ENCODE results near the gene POU2AF1.

Gene POU2AF1

GRCh38 chr11:111360150-111361043 lies 18.7 kb downstream of the POU2AF1 start:
- TF ChIP-seq CTCF (conservative IDR thresholded peaks at IDR 0.05) = no peak
- H3K27ac ChIP-seq = peak overlapping the region; percentile 7; the same call in 1 of the 2 replicates

DNA sequence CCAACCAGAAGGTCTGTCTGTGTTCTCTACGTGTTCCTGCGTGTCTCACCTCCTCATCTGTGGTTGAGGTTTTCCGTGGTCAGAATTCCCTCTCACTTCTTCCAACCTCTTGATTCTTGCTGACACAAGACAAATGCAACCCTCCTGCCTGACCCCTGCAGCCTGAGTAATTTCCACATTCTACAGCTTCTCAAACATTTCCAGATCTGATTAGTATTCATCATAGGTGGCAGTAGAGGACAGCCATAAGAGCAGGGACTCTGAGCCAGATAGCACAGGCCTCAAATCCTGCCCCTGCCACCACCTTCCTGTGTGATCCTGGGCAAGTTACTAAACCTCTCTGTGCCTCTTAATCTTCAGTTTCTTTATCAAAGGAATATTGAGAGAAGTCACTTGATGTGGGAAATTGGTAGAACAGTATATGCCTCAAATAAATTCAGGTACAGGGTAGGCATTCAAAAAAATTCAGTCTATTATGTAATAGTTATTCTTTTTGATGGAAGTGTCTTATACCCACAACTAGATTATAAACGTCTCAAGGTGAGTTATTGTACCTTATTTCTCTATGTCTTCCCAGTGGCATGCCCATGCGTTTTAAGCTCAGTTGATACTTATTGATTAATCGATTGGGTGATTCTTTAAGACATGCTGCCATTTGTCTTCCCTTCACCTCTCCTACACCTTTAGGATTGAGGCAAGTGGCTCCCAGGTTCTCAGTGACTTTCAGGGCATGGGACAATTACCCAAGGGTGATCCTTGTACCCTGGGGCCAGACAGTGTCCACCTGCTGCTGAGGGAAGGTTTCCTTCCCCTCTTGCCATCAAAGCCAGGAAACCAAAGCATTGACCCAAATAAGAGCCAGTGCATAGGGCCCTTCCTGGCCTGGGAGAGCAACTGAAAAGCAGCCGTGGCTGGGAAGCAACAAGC lies 19.6 kb downstream of the POU2AF1 start:
- TF ChIP-seq CTCF (conservative IDR thresholded peaks at IDR 0.05) = peak; percentile 29
- H3K27ac ChIP-seq = no peak overlapping the region; the same call in 1 of the 2 replicates

DNA sequence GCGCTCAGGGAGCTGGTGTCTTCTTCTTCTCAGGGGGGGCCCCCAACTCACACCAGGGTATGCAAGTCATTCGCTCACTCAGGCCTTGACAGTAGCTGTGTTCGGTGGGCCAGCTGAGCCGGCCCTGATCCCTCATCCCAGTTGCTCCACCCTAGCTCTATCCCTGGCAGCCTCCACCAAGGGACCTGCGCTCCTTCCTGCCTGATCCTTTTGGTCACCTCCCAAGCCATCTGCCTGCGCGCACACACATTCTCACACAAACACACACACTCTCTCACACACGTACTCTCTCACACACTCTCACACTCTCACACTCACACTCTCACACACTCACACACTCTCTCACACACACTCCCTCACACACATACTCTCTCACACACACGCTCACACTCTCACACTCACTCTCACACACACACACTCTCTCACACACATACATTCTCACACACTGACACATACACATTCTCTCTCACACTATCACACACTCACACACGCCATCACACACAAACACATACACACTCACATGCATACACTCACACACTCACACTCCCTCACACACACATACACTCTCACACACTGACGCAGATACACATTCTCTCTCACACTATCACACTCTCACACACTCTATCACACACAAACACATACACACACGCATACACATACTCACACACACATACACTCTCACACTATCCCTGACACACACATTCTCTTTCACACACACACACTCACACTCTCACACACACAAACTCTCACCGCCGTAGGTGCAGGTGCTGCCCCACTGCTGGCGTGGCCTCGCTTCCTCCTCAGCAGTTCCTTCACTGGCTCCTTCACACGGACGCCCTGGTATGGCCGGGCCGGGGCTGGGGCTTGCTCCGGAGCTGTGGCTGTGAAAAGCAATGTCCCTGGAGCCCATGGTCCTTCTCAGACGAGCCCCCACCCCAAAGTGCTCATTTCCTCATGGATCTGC lies 20.8 kb downstream of the POU2AF1 start:
- TF ChIP-seq CTCF (conservative IDR thresholded peaks at IDR 0.05) = no peak
- no peak overlapping the region for H3K27ac ChIP-seq

GRCh38 chr11:111357150-111358037 lies 21.7 kb downstream of the POU2AF1 start:
- no peak overlapping the region for H3K27ac ChIP-seq
- no peak for TF ChIP-seq CTCF (conservative IDR thresholded peaks at IDR 0.05)

- H3K27ac ChIP-seq = no peak overlapping the region; the same call in 1 of the 2 replicates
- TF ChIP-seq CTCF (conservative IDR thresholded peaks at IDR 0.05) = no peak
Observed at GRCh38 chr11:111356660-111357048, 22.4 kb downstream of the POU2AF1 start.

GRCh38 chr11:111355956-111356659 lies 23.0 kb downstream of the POU2AF1 start:
- H3K27ac ChIP-seq = peak overlapping the region; percentile 72; the same call in 1 of the 2 replicates
- TF ChIP-seq CTCF (conservative IDR thresholded peaks at IDR 0.05) = no peak

Data from VCaP (cell line).